PFSK-1 (cell line): ENCODE measurements around the gene C10orf67.

Experiments
- FOXP2 ChIP-seq: optimal IDR thresholded peaks from 2 replicates; pipeline ENCODE3; 2011; ENCODE audit warnings: borderline replicate concordance, control low read depth, inconsistent platforms; ENCODE audit not compliant: insufficient read depth; ENCODE audit errors: extremely low read length, extremely low read depth
- POLR2AphosphoS5 ChIP-seq: IDR thresholded peaks from 2 replicates; pipeline ENCODE4 v1.6.1; 2012; ENCODE audit warnings: low read depth, mild to moderate bottlenecking, control low read depth, low read length, moderate library complexity
- SIN3A ChIP-seq: IDR thresholded peaks from 2 replicates; pipeline ENCODE4 v1.6.1; 2012; ENCODE audit warnings: mild to moderate bottlenecking, low read length, moderate library complexity, borderline replicate concordance; ENCODE audit not compliant: insufficient read depth
- TAF1 ChIP-seq: IDR thresholded peaks from 2 replicates; pipeline ENCODE4 v1.6.1; 2012; ENCODE audit warnings: low read length, control low read depth, borderline replicate concordance; ENCODE audit not compliant: insufficient read depth
- TF ChIP-seq, protein P1 (sequence below), 2 experiments: IDR thresholded peaks; 2 replicates each; pipeline versions ENCODE4 v1.6.1 to v1.8.0; 2011 to 2012; ENCODE audit warnings: low read depth in 2 of 2, low read length in 2 of 2, control low read depth in 1 of 2, inconsistent platforms in 1 of 2, mild to moderate bottlenecking in 1 of 2, moderate library complexity in 1 of 2; ENCODE audit not compliant: insufficient read depth in 1 of 2

Gene C10orf67

DNA sequence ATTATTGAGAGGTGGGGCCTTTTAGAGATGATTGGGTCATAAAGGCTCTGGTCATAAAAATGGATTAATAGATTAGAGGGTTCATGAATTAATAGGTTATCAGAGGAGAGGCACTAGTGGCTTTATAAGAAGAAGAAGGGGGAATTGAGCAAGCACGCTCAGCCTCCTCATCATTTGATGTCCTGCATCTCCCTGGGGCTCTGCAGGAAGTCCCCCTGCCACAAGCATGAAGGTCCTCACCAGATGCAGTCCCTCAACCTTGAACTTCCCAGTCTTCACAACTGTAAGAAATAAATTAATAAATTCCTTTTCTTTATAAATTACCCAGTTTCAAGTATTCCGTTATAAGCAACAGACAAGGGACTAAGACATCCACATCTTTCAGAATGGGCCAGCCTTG lies 17.1 kb upstream of the C10orf67 start:
- TF ChIP-seq, protein P1, sequence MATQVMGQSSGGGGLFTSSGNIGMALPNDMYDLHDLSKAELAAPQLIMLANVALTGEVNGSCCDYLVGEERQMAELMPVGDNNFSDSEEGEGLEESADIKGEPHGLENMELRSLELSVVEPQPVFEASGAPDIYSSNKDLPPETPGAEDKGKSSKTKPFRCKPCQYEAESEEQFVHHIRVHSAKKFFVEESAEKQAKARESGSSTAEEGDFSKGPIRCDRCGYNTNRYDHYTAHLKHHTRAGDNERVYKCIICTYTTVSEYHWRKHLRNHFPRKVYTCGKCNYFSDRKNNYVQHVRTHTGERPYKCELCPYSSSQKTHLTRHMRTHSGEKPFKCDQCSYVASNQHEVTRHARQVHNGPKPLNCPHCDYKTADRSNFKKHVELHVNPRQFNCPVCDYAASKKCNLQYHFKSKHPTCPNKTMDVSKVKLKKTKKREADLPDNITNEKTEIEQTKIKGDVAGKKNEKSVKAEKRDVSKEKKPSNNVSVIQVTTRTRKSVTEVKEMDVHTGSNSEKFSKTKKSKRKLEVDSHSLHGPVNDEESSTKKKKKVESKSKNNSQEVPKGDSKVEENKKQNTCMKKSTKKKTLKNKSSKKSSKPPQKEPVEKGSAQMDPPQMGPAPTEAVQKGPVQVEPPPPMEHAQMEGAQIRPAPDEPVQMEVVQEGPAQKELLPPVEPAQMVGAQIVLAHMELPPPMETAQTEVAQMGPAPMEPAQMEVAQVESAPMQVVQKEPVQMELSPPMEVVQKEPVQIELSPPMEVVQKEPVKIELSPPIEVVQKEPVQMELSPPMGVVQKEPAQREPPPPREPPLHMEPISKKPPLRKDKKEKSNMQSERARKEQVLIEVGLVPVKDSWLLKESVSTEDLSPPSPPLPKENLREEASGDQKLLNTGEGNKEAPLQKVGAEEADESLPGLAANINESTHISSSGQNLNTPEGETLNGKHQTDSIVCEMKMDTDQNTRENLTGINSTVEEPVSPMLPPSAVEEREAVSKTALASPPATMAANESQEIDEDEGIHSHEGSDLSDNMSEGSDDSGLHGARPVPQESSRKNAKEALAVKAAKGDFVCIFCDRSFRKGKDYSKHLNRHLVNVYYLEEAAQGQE (IDR thresholded peaks at IDR 0.05; ENCODE audit: insufficient read depth in 1 of 2, low read depth in 2 of 2, low read length in 2 of 2): no peak
- TF ChIP-seq FOXP2 (no peak), POLR2AphosphoS5 (no peak), TAF1 (no peak), SIN3A (no peak)

DNA sequence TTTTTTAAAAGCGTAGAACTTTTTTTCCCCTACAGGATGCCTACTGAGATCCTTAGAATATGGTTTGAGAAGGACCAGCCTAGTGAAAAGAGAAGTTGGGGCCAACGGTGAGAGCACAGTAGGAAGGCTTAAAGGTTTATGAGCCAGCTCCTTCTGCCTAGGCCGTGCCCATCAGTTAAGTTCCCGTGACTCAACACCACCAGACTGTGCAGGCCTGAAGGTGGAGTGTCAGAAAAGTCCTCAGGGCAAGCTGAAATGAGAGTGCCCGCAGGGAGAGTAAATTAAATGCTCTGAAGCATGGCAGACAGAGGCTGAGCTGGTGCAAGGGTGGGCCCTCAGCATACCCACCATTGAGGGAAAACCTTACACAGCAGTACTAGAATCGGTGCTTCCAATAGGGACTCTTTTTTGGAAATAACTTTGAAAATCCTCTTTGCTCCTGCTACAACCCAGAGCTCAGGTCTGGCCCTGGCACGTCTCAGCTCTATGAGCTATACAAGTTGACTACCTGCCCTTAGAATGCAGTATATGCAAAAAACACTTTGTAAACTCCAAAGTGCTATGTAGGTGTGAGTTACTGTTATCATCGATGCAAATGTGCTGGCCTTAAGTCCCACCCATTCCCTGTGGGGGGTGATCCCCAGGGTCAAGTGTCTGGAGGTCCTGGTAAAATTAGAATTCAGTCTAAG lies 15.2 kb upstream of the C10orf67 start:
- TF ChIP-seq POLR2AphosphoS5: no peak

DNA sequence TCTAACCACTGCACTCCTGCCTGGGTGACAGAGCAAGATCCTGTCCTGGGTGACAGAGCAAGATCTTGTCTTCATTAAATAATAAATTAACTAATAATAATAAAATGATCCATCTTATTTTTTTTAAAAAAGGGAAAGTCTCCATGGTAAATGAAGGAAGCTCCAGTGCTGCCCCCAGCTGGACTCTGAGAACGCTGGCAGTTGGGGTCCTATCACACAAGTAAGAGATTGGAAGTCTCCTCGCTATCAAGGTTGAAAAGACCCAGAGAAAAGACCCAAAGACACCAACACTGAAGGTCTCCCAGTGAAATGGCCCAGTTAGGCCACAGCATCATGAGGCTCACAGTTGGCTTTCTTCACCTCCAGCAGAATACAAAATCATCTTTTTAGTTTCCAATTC lies 13.8 kb upstream of the C10orf67 start:
- no peak for TF ChIP-seq TAF1
- no peak for TF ChIP-seq SIN3A
- no peak for TF ChIP-seq FOXP2
- TF ChIP-seq, protein P1 (IDR thresholded peaks at IDR 0.05; ENCODE audit: insufficient read depth in 1 of 2, low read depth in 2 of 2, low read length in 2 of 2): no peak
- no peak for TF ChIP-seq POLR2AphosphoS5

DNA sequence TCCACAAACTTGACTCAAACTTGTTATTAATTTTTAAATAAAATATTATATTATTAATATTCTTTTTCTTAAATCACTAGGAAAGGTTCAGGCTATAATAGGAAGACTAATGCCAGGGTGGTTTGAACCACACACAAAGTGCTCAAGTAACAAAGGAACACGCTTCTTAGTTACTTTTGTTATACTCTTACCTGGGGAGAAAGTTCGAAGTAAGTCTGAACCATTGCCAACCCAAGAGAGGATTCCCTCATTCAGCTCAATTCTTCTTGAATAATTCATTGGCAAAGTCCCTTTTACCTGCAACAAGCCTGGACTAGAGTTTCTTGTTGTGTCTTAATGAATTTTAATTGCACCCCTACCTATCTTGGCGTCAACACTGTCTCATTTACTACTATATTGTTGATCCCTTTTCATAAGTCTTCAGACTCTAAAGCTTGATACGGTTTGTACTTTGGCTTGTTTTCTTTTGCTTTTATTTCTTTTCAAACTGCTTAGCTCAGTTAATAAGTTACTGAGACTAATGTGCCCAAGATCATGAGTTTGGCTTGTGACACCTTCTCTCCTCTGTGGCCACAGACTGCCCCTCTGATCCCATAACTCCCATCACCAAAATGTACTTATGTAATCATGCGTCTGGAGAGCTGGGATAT lies 10.2 kb upstream of the C10orf67 start:
- TF ChIP-seq POLR2AphosphoS5 (no peak), FOXP2 (no peak), SIN3A (no peak), TAF1 (no peak)
- TF ChIP-seq, protein P1 (IDR thresholded peaks at IDR 0.05; ENCODE audit: insufficient read depth in 1 of 2, low read depth in 2 of 2, low read length in 2 of 2): no peak

DNA sequence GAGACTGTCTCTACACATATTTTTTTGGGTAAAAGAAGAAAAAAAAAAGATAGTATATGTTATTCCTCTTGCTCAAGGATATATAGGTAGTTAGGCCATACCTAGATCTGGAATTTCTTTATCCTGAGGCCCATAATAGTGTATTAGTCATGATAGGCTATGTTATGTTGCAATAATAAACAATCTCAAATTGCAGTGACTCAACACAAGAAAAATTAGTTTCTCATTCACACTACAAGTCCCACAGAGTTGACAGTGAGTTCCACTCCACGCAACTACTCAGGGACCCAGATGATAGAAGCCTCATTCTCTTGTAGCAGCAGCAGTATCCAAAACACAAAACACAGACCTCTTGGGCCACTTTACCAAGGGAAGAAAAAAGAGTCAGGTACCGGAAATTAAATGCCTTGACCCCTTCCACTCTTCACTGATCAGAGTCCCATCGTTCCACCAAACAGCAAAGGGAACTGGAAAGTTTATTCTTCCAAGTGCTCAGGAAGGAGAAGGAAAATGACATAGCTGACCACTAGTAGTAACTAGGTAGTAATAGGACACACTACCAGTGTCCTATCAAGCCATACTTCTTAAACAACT lies 7.4 kb upstream of the C10orf67 start:
- TF ChIP-seq POLR2AphosphoS5 (no peak), FOXP2 (no peak), SIN3A (no peak), TAF1 (no peak)
- TF ChIP-seq, protein P1 (IDR thresholded peaks at IDR 0.05; ENCODE audit: insufficient read depth in 1 of 2, low read depth in 2 of 2, low read length in 2 of 2): no peak
